K562 (cell line): ENCODE results near the gene MBOAT2.

Experiments
- EGR1 ChIP-seq: fragments of 450-650 bp; conservative IDR thresholded peaks from 2 replicates; pipeline ENCODE4 v1.6.1; 2017; ENCODE audit warnings: mild to moderate bottlenecking
- GATAD2B ChIP-seq: fragments of 450-650 bp; IDR thresholded peaks from 2 replicates; pipeline ENCODE4 v1.6.1; 2017; ENCODE audit warnings: mild to moderate bottlenecking, borderline replicate concordance
- POLR2AphosphoS2 ChIP-seq: IDR thresholded peaks from 2 replicates; pipeline ENCODE4 v1.6.1; 2012; ENCODE audit warnings: low read length, improper control_type of control experiment
- PURB ChIP-seq: sonication (generic); formaldehyde crosslinking; IDR thresholded peaks from 2 replicates; pipeline ENCODE4 v1.9.0; 2021; ENCODE audit warnings: low read depth, mild to moderate bottlenecking, missing genetic modification reagents
- RCOR1 ChIP-seq, 2 experiments: IDR thresholded peaks; 2 replicates each; pipeline ENCODE4 v1.6.1; 2012; ENCODE audit warnings: low read depth in 2 of 2, low read length in 2 of 2, borderline replicate concordance in 1 of 2, improper control_type of control experiment in 1 of 2
- TF ChIP-seq, protein P1 (sequence below): sonication (generic); formaldehyde crosslinking; IDR thresholded peaks from 2 replicates; pipeline ENCODE4 v1.8.1; 2023; ENCODE audit warnings: mild to moderate bottlenecking, missing genetic modification reagents

DNA sequence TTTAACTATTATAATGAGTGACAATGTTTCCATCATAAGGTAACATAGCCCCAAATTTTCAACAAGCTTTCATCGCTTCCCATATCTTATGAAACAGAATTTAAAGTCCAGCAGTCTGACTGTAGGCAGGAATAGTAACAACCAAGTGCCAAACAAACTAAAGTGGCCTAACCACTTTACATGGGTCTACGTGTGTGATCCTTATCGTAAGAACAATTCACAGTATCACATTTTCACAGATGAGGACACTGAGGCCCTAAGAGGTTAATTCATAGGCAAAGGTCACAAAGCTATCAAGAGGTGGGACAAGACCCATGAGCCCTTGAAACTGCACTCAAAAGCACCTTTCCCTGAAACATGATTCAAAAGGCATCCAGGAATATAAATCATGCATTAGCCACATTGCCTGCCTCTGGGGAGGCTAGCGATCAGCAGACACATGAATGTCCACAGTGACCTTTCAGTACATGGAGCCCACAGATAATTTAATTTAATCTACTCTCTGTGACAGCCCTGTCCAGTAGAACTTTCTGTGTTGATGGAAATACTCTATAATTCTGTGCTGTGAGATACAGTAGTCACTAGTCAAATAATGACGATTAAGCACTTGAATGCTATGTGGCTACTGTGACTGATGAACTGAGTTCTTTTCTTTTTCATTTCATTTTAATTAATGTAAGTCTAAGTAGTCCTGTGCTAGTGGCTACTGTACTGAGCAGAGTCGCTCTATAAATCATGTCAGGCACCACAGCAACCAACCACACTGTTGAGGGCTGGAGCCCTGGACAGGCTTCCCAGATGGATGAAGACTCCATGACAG is 196.4 kb downstream of the MBOAT2 start:
- no peak for TF ChIP-seq POLR2AphosphoS2
- TF ChIP-seq RCOR1 (IDR thresholded peaks at IDR 0.05; ENCODE audit: borderline replicate concordance in 1 of 2, low read depth in 2 of 2, low read length in 2 of 2): no peak
- TF ChIP-seq GATAD2B: no peak
- TF ChIP-seq PURB (CRISPR knock-in tag): no peak
- TF ChIP-seq, protein P1, sequence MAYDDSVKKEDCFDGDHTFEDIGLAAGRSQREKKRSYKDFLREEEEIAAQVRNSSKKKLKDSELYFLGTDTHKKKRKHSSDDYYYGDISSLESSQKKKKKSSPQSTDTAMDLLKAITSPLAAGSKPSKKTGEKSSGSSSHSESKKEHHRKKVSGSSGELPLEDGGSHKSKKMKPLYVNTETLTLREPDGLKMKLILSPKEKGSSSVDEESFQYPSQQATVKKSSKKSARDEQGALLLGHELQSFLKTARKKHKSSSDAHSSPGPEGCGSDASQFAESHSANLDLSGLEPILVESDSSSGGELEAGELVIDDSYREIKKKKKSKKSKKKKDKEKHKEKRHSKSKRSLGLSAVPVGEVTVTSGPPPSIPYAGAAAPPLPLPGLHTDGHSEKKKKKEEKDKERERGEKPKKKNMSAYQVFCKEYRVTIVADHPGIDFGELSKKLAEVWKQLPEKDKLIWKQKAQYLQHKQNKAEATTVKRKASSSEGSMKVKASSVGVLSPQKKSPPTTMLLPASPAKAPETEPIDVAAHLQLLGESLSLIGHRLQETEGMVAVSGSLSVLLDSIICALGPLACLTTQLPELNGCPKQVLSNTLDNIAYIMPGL: no peak
- TF ChIP-seq EGR1: no peak
